T-helper 2 cell treated with Interferon-gamma antibody and Interleukin-4, amounts not matched to agents 100 ng/mL and 5 ng/mL, for 36 hours (primary cell): ENCODE data around the gene INSYN2B. TPM values are rescaled to one million over a fixed set of nuclear protein-coding genes. Genes with fewer than 3 reads are reported as not detected.
"Not testable (repeated sequence)": the region's sequence is repeated elsewhere in the genome, so short reads cannot be mapped to it uniquely, and the experiment has no call there.

Experiments
- intact Hi-C: fragments of 100-400 bp; cut with micrococcal nuclease; formaldehyde crosslinking; loops from one replicate; pipeline ENCODE4 v1.15.1; 2023
- total RNA-seq: library from RNA; stranded (reverse); gene quantifications from 2 replicates; pipeline ENCODE4 v1.2.3, GENCODE V29; 2022

Gene INSYN2B
- total RNA-seq, 1 donor from 2014 or later, result not detected

DNA sequence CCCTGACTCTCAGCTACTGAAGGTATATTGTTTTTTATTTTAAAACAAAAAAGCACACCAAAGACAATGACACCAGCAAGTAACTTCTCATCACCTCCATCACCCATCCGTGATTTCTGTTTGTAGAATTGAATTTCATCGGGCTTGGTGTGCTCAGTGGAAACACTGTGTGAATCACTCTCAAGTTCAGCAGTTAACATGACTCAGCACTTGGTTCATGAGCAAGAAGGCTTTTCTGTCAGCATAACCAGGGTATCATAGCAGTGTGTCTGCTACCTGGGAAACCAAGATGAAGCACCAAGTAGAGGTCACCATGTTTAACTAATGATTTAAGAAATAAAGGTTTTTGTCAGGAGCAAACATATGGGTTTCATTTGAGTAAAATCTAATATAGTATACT lies 123.7 kb downstream of the INSYN2B start:
- intact Hi-C loops, result no loop called here

DNA sequence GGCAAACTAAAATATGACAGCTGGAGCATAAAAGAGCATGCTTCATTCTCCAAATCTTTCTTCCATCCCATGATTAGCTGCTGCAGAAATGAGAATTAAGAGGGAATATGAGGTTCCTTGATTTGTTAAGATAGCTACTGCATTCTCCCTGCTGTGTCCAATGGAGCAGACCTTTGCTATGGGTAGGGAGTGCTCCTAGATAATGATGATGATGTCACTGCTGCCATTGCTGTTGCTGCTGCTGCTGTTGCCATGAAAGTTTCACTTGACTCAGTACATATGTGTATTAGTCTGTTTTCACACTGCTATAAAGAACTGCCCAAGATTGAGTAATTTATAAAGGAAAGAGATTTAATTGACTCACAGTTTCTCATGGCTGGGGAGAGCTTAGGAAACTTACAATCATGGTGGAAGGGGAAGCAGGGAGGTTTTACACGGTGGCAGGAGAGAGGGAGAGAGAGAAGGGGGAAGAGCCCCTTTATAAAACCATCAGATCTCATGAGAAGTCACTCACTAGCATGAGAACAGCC lies 128.9 kb downstream of the INSYN2B start:
- intact Hi-C loops, result no loop called here

DNA sequence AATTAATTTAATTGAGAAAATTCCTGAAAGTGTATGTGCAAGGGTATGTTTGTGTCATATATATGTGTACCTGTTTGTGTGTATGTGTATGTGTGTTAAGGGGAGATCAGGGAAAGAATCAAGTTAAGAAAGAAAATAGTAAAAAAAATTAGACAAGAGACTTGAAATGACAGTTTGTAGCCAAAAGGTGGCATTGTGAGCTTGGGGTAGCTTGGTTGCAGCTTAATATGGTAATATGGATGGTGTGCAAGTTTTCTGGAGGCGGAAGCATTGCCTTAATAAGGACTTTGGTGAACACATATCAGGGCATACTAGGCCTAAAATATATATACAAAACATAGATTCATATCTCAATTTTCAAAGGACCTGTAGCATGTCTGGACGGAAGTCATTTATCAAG lies 129.9 kb downstream of the INSYN2B start:
- intact Hi-C loops, result no loop called here

DNA sequence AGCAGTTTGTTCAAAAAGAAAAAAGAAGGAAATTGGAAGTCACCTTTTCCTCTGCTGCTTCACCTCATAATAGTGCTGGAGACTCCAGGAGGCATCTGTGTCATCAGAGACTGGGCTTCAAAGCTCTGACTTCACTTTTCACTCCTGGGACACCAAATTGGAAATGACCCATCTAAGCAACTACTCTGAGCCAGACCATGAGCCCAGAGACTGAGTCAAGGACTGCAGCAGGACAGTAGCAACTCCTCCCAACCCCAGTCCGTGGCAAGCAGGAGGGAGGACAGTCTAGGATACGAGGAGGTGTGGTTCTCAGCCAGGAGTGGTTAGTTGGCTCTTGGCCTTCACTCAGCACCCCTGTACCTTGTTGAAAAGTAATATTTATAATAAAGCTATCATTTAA lies 131.5 kb downstream of the INSYN2B start:
- intact Hi-C loops, result no loop called here

DNA sequence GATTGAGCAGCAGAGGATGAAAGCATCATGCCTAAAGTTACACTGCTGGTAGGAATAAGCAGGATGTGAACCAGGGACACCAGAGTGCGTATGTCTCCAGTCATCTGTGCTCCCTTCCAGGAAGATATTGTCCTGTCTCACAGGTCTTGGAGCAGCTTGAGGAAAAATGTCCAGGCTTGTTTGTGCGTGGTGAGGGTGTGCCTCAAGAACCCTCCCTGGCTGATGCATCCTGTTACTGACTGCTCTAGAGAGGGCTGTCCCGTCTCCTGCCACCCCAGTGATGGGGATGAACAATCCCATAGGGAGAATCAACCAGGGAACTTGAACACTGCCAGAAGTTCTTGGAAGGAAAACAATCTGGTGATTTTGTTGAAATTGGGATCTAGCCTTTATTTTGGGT lies 132.0 kb downstream of the INSYN2B start:
- intact Hi-C loops, result no loop called here

DNA sequence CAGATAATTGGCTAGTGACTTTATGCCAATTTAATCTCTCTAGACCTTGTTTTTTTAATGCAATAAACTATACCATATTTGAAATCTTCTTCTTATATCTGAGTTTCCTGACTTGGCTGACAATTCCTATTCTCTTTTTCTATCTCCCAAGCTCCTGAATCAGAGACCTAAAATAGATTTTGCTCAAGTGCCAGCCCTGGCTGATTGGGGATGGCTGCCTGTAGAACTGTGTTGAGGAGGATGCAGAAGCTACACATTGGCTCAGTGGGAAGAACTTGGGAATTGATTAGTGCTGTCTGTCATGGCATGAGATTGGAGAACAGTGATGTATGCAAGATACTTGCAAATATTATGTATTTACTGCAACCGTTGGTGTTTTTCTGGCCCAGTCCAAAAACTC lies 132.8 kb downstream of the INSYN2B start:
- intact Hi-C loops, result no loop called here

DNA sequence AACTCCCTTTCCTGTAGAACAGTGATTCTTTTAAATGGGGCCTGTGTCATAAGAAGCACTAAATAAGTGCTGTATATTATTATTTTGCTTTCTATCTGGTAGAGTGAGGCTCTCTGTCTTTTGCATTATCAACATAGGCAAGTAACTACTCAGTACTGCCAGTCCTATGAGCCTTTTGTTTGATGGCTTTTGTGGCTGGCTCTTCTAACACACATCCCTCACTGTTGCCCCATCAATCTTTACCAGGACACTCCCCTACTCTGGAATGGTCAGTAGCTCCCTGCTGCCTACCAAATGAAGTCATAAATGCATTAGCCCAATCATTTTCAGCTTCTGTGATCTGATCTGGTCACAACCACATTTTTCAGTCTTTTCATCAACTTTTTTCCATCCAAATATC lies 137.6 kb downstream of the INSYN2B start:
- intact Hi-C loops, result no loop called here

DNA sequence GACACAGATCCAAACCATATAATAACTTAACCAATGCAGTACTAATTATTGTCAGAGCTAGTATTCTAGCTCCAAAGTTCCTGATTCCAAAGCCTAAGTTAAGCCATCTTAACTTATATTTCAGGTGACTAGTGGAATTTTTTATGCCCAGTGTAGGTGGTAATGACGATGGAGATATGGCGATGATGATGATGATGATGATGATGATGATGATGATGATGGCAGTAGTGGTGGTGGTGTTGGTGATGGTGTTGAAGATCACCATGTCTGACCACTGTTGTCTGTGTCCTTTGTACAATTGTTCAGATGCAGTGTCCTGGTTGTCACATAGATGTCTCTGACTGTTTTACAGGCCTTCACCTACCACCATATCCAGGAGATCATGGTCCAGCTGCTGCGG lies 139.9 kb downstream of the INSYN2B start:
- intact Hi-C loops, result no loop called here

DNA sequence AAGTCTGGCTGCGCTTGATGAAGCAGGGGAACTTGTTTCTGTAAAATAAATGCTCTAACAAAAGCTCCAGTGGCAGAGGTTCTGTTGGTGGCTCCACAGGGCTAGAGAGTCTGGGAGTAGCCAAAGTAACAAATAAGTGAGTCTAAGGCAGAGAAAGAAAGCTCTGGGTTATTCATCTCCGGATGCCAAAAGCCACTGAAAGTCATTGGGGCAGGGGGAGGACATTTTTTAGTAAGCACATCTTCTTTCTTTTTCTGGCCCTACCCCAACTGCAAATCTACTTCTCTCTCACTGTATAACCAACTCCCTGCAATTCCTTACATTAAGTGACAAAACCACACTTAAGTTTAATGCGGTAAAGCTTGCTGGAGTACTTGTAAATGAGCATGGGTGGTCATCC lies 141.6 kb downstream of the INSYN2B start:
- intact Hi-C loops, result no loop called here

DNA sequence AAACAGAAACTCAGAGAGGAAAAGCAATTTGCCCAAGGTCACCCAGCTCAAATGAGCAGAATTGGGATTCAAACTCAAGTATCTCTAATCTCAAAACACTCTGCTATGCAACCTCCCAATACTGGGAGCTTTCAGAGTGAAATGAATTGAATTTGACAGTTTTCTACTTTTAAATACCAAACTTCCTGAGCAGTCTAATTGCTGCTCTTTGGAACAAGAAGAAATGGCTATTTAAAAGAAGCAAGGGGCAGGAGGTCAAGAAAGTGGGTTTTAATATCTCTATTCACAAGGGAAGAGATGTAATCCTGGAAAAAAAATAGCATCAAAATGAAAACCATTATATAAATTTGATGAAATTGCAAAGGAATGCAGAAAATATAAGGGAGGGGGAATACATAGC lies 142.6 kb downstream of the INSYN2B start:
- intact Hi-C loops, result no loop called here

DNA sequence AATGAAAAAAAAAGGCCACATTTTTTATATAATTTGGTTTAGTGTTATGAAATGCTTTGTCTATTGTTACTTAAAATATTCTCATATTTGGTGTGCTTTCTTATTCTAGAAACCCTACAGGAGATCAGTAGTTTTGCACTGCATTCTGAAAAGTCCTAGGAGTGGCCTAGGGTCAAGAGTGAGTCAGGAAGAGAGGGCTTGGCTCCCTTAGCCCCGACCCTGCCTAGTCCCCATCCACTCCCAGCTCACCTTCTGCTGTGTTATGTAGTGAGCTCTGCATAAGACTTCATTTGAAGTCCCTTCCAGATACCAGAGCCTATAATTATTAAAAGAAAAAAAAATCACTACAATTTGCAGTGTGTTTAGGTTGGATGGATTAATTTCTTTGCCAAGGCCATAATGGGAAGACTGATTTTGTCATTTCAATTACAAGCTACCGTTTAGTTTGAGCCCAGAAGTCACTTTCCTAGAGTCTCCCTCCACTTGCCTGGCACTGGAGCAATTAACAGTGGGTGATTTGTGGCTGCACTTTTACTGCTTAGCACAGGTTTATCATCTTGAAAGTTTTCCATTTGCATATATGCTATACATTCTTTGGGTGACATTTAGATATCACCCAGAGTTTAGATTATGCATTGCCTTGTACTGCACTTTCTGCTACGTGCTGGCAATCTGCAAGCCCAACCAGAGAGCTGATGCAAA lies 143.3 kb downstream of the INSYN2B start:
- intact Hi-C loops, result no loop called here

DNA sequence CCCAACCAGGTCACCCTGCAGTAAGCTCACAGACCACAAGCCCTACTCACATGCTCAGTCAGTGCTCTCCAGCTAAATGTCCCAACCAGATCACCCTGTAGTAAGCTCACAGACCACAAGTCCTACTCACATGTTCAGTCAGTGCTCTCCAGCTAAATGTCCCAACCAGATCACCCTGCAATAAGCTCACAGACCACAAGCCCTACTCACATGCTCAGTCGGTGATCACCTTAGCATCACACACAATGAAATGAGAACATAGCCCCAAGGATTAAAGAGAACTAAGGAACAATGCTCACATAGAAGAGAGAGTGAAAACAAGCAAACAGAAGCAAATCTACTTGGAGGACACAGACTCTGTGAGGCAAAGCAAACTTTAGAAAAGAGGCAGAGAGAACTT lies 145.8 kb downstream of the INSYN2B start:
- intact Hi-C loops, result not testable (repeated sequence)

DNA sequence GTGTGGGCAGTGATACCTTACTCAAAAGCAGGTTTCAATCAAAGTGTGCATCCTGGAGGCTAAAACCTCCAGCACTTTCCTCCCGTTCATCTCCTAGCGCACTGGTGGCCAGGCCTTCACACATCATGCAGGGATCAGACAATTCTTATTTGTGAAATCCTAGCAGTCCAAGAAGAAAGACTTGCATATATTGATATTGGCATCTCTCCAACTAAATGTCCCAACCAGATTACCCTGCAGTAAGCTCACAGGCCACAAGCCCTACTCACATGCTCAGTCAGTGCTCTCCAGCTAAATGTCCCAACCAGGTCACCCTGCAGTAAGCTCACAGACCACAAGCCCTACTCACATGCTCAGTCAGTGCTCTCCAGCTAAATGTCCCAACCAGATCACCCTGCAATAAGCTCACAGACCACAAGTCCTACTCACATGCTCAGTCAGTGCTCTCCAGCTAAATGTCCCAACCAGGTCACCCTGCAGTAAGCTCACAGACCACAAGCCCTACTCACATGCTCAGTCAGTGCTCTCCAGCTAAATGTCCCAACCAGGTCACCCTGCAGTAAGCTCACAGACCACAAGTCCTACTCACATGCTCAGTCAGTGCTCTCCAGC lies 146.5 kb downstream of the INSYN2B start:
- intact Hi-C loops, result not testable (repeated sequence)

DNA sequence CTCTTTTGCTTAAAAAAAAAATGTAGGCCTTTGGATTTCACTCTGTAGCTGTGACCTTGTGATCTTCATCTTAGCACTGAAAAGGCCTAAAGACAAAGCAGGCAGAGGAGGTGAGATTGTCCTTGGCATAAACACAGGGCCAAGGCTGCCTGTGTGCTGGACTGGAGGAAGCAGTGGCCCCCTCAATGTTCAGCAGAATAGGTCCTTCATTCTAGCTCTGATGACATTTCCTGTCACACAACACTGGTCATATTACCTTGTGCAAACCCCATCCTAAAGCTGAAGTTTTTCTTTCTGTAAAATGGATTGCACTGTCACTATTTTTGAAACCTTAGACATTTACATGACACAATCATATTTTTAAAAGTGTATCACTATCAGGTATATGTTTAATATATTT lies 147.4 kb downstream of the INSYN2B start:
- intact Hi-C loops, result no loop called here

DNA sequence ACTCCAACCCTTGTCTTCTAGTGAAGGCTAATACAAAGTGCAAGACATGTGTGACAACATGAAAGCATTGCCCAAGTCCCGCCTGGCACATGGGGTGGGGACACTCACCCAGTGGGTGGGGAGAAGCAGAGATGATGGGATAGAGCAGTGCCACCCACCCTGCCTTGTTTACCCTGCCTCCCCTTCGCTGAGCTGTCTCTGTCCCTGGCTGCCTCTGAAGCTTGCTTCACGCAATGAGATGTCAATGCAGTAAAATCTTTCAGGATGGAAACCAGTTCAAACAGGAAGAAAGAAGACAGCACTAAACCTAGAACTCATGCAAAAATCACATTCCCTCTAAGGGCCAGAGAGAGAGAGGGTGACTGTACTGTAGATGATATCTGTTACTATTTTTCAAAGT lies 148.0 kb downstream of the INSYN2B start:
- intact Hi-C loops, result no loop called here

DNA sequence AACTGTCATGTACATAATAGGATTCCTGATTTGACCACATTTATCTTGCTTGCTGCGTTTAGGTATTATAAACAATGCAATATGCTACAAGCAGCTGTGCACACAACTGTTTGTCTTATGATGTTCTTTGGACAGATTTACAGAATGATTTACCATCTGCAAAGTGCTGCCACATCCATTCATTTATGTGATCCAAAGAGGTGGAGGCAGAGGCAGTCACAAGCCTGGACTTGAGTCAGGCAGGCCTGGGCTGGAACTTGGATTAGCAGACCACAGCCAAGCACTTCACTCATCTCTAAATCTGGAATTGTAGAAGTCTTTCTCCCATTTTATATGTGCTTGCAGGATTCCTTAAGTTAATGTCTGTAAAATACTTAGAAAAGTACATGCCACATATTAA lies 149.0 kb downstream of the INSYN2B start:
- intact Hi-C loops, result no loop called here

DNA sequence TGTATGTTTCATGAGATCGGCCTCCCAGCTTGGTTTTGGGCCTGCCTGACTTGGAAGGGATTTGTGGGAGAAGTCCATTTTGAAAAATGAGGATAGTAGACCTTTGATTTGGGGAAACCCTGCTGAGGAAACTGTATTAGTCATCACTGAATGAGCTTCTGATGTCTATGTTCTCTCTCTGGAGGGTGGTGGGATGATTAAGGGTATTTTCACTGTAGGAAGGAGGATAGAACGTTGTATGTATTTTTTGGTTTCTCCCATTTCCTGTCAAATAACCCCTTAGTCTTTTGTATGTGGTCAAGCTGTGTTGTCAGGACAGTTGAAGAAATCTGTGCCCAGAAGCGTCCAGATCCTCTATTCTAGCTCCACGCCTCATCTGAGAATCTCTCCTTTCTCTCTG lies 151.9 kb downstream of the INSYN2B start:
- intact Hi-C loops, result no loop called here

DNA sequence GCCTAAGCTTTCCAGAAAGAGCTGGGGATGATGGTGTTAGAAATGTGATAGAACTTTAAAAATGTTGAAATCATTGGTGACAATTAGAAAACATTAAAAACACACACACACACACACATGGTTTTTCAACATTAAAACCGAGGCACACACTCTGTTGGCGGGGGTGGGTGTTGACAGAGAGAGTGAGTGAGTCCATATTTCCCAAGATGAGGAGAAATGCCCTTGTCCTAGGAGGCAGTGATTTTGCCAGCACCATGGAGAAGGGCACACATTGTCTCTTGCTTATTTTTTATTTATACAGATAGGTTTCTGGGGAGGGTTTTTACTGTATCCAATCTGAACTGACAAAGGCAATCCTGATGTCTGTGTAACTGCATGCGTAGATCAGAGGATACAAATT lies 152.5 kb downstream of the INSYN2B start:
- intact Hi-C loops, result no loop called here

DNA sequence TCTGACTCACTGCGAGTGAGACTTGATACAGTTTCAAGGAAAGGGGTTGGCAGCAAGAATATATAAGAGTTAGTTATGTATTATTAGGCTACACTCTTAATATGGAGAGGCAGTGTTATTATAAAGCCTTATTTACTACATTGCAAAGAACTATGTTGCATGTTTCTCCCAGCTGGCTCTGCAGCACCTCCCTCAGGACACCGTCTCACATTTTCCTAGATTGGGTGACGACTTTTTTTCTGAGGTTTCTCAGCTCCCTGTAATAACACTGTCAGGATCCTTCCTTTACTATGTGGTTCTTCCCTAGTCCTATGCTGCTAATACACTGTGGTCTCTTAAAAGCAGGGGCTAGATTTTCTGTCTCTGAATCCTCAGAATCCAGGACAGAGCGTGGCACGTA lies 153.7 kb downstream of the INSYN2B start:
- intact Hi-C loops, result no loop called here

DNA sequence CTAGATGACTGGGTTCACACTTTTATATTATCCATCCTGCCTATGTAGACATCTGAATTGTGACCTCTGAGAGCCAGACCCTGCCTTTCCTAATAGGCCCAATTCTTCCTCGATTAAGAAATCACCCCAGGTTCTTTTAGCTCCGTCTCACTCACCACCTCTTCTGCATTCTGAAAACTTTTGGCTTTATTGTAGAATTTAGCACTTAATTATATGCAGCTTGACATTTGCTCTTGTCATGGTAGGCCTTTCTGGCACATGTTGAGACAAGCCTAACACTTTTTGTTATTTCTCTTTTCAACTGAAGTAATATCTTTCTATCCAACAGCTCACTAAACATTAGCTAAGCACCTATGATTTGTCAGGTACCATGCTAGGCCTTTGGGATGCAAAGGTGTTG lies 163.3 kb downstream of the INSYN2B start:
- intact Hi-C loops, result no loop called here

DNA sequence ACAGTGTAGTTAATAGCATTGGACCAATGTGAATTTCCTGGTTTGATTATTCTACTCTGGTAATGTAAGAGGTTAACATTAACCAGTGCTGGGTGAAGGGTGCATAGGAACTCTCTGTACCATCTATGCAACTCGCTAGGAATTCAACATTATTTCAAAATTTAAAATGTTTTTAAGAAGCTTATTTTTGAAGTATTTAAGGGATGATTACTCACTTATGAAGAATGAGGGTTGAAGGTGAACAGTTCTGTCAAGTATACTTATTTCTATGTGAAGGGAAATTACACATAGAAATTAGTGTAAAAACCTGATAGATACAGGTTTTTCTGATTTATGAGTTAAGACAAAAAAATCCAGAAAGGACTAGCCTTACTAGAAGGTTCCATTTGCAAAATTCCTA lies 165.8 kb downstream of the INSYN2B start:
- intact Hi-C loops, result no loop called here
